IMR-90 (cell line): ENCODE results near the gene MLEC. TPM values are rescaled to one million over a fixed set of nuclear protein-coding genes. Genes with fewer than 3 reads are reported as not detected.

Experiments used
- ATAC-seq: fragments of 200-7000 bp; cut with Tn5 transposase; 2 replicates; pipeline ENCODE4 v1.9.1; 2020; ENCODE audit warnings: low read depth, mild to moderate bottlenecking, moderate library complexity
- BruUV-seq: library from RNA; stranded (reverse); fragments of 400-500 nt; replicated peaks from 2 replicates; lab custom pipeline; 2021; lab: Mats Ljungman, UMichigan
- CTCF ChIA-PET: fragments of 300-600 bp; formaldehyde crosslinking; extraction: SDS; loops from one replicate; lab custom pipeline; 2021; ENCODE audit warnings: antibody characterized with exemption; lab: Yijun Ruan, JAX
- POLR2A ChIA-PET: fragments of 300-600 bp; sonication (Branson Sonifier 250); formaldehyde crosslinking; loops from one replicate; lab custom pipeline; 2022; ENCODE audit warnings: antibody characterized with exemption; ENCODE audit not compliant: unreplicated experiment; lab: Charles Lee
- DNase-seq: peaks from one replicate; pipeline ENCODE4 v3.0.0; 2013
- H2AFZ ChIP-seq: replicated peaks from 2 replicates; pipeline ENCODE3; 2013; ENCODE audit warnings: low read length, mild to moderate bottlenecking; ENCODE audit not compliant: poor library complexity
- H2AK5ac ChIP-seq: 2 replicates; pipeline ENCODE4 v1.6.1; 2013; ENCODE audit warnings: low read depth, low read length, inconsistent platforms
- H2AK9ac ChIP-seq: replicated peaks from 2 replicates; pipeline ENCODE3; 2013; ENCODE audit warnings: mild to moderate bottlenecking, low read depth, low read length, moderate library complexity; ENCODE audit not compliant: poor library complexity
- H2BK120ac ChIP-seq: 2 replicates; pipeline ENCODE4 v1.6.1; 2013; ENCODE audit warnings: low read depth, low read length, inconsistent platforms
- H2BK15ac ChIP-seq: 3 replicates; pipeline ENCODE4 v1.6.1; 2013; ENCODE audit warnings: low read depth, low read length, inconsistent platforms
- H2BK20ac ChIP-seq: 2 replicates; pipeline ENCODE4 v1.6.1; 2013; ENCODE audit warnings: low read depth, mild to moderate bottlenecking, inconsistent platforms, low read length, moderate library complexity
- H2BK5ac ChIP-seq: 2 replicates; pipeline ENCODE4 v1.6.1; 2013; ENCODE audit warnings: mild to moderate bottlenecking, low read depth, low read length, inconsistent platforms; ENCODE audit not compliant: poor library complexity, severe bottlenecking
- H3K14ac ChIP-seq: replicated peaks from 2 replicates; pipeline ENCODE4 v1.6.1; 2013; ENCODE audit warnings: low read depth, low read length, inconsistent platforms
- H3K18ac ChIP-seq: 2 replicates; pipeline ENCODE4 v1.6.1; 2013; ENCODE audit warnings: low read depth, low read length, control low read depth
- H3K23ac ChIP-seq: 2 replicates; pipeline ENCODE4 v1.6.1; 2013; ENCODE audit warnings: low read depth, low read length, inconsistent platforms
- H3K27ac ChIP-seq: 2 replicates; pipeline ENCODE4 v1.5.1; 2013; ENCODE audit warnings: mild to moderate bottlenecking, control low read depth, low read length; ENCODE audit not compliant: insufficient read depth
- H3K27me3 ChIP-seq: 2 replicates; pipeline ENCODE4 v1.6.1; 2013; ENCODE audit warnings: low read length; ENCODE audit not compliant: control insufficient read depth, insufficient read depth
- H3K36me3 ChIP-seq: 2 replicates; pipeline ENCODE4 v1.6.1; 2013; ENCODE audit warnings: low read length, mixed read lengths; ENCODE audit not compliant: control insufficient read depth, insufficient read depth
- H3K4ac ChIP-seq: 2 replicates; pipeline ENCODE4 v1.6.1; 2013; ENCODE audit warnings: low read depth, low read length, inconsistent platforms
- H3K4me1 ChIP-seq: 2 replicates; pipeline ENCODE4 v1.6.1; 2013; ENCODE audit warnings: low read length, mixed read lengths; ENCODE audit not compliant: control insufficient read depth, insufficient read depth
- H3K4me2 ChIP-seq: 2 replicates; pipeline ENCODE4 v1.6.1; 2013; ENCODE audit warnings: low read depth, mild to moderate bottlenecking, control low read depth, low read length, moderate library complexity
- H3K4me3 ChIP-seq: 2 replicates; pipeline ENCODE4 v1.5.1; 2013; ENCODE audit warnings: low read depth, mild to moderate bottlenecking, control low read depth, low read length, moderate library complexity; ENCODE audit not compliant: insufficient read depth
- H3K56ac ChIP-seq: 2 replicates; pipeline ENCODE4 v1.6.1; 2013; ENCODE audit warnings: low read length, inconsistent platforms; ENCODE audit not compliant: insufficient read depth; ENCODE audit errors: extremely low read depth
- H3K79me1 ChIP-seq, 2 experiments: 2 replicates each; pipeline ENCODE4 v1.6.1; 2013; ENCODE audit warnings: low read length in 2 of 2, inconsistent platforms in 1 of 2, low read depth in 1 of 2
- H3K9ac ChIP-seq: 2 replicates; pipeline ENCODE4 v1.6.1; 2013; ENCODE audit warnings: low read depth, low read length, control low read depth
- H3K9me1 ChIP-seq: 2 replicates; pipeline ENCODE4 v1.6.1; 2013; ENCODE audit warnings: low read length, inconsistent platforms; ENCODE audit not compliant: insufficient read depth
- H3K9me3 ChIP-seq: 2 replicates; pipeline ENCODE4 v1.6.1; 2013; ENCODE audit warnings: low read length; ENCODE audit not compliant: control insufficient read depth, insufficient read depth
- H4K20me1 ChIP-seq: 2 replicates; pipeline ENCODE4 v1.6.1; 2013; ENCODE audit warnings: low read length, inconsistent platforms; ENCODE audit not compliant: insufficient read depth
- H4K5ac ChIP-seq: 2 replicates; pipeline ENCODE4 v1.6.1; 2013; ENCODE audit warnings: mild to moderate bottlenecking, low read depth, low read length, control low read depth
- H4K8ac ChIP-seq, 2 experiments: 2 replicates each; pipeline ENCODE4 v1.6.1; 2013; ENCODE audit warnings: low read depth in 2 of 2, low read length in 2 of 2, control low read depth in 1 of 2, inconsistent platforms in 1 of 2
- H4K91ac ChIP-seq: 2 replicates; pipeline ENCODE4 v1.6.1; 2013; ENCODE audit warnings: low read depth, low read length, inconsistent platforms; ENCODE audit not compliant: insufficient read depth
- BHLHE40 ChIP-seq: fragments of 150-350 bp; IDR thresholded peaks from 2 replicates; pipeline ENCODE4 v1.6.1; 2016; ENCODE audit warnings: mild to moderate bottlenecking, low read depth, low read length
- CEBPB ChIP-seq: IDR thresholded peaks from 2 replicates; pipeline ENCODE4 v1.6.1; 2012; ENCODE audit warnings: low read depth, low read length, improper control_type of control experiment
- CHD1 ChIP-seq: IDR thresholded peaks from 2 replicates; pipeline ENCODE4 v1.6.1; 2012; ENCODE audit warnings: low read depth, low read length, improper control_type of control experiment
- MAFK ChIP-seq: IDR thresholded peaks from 2 replicates; pipeline ENCODE4 v1.6.1; 2012; ENCODE audit warnings: low read depth, low read length, improper control_type of control experiment
- MAZ ChIP-seq: IDR thresholded peaks from 2 replicates; pipeline ENCODE4 v1.6.1; 2012; ENCODE audit warnings: low read depth, mild to moderate bottlenecking, low read length, improper control_type of control experiment, moderate library complexity, borderline replicate concordance
- MXI1 ChIP-seq: IDR thresholded peaks from 2 replicates; pipeline ENCODE4 v1.6.1; 2012; ENCODE audit warnings: low read depth, mild to moderate bottlenecking, low read length, moderate library complexity, borderline replicate concordance
- NFE2L2 ChIP-seq: fragments of 150-350 bp; IDR thresholded peaks from 2 replicates; pipeline ENCODE4 v1.6.1; 2016; ENCODE audit warnings: low read depth, mild to moderate bottlenecking, low read length
- RAD21 ChIP-seq: IDR thresholded peaks from 2 replicates; pipeline ENCODE4 v1.6.1; 2012; ENCODE audit warnings: low read length, improper control_type of control experiment
- RCOR1 ChIP-seq: IDR thresholded peaks from 2 replicates; pipeline ENCODE4 v1.6.1; 2012; ENCODE audit warnings: mild to moderate bottlenecking, low read length, improper control_type of control experiment; ENCODE audit not compliant: insufficient replicate concordance
- RFX5 ChIP-seq: IDR thresholded peaks from 2 replicates; pipeline ENCODE4 v1.8.0; 2012; ENCODE audit warnings: low read depth, mild to moderate bottlenecking, low read length, moderate library complexity
- SMC3 ChIP-seq: fragments of 150-350 bp; IDR thresholded peaks from 2 replicates; pipeline ENCODE4 v1.6.1; 2016; ENCODE audit warnings: low read depth, mild to moderate bottlenecking, antibody characterized with exemption, low read length, moderate library complexity
- WGBS, 2 experiments: methylation state at CpG; one replicate each; pipeline versions ENCODE4 v1.1.5 to v1.1.7; 2013; ENCODE audit warnings: missing lambda C conversion rate in 2 of 2; ENCODE audit not compliant: insufficient read length in 1 of 2; ENCODE audit errors: extremely low coverage in 2 of 2; 5-methylcytosine and 5-hydroxymethylcytosine counted together
- dilution Hi-C: fragments of 300-500 bp; cut with HindIII; formaldehyde crosslinking; loops from one replicate; pipeline ENCODE4 v1.14.3; 2018; ENCODE audit warnings: low sequenced_read_pairs; ENCODE audit not compliant: unreplicated experiment
- in situ Hi-C: fragments of 300-500 bp; cut with MboI; formaldehyde crosslinking; loops from 3 replicates; pipeline ENCODE4 v1.14.3; 2019; ENCODE audit warnings: low sequenced_read_pairs, inconsistent platforms, mixed read lengths
- intact Hi-C: fragments of 100-400 bp; cut with micrococcal nuclease; formaldehyde crosslinking; loops from 2 replicates; pipeline ENCODE4 v1.10.0; 2022
- polyA plus RNA-seq, 3 experiments: library from polyadenylated mRNA; depleted of rRNA; stranded (reverse); fragments of >200 nt; gene quantifications; 2 replicates each; pipeline ENCODE4 v1.2.3, GENCODE V29; 2012; ENCODE audit warnings: low replicate concordance in 1 of 3
- total RNA-seq: library from RNA; depleted of rRNA; stranded (reverse); fragments of >200 nt; gene quantifications from 2 replicates; pipeline ENCODE4 v1.2.3, GENCODE V29; 2012
- TF ChIP-seq, protein P1 (sequence below): conservative IDR thresholded peaks from 2 replicates; pipeline ENCODE4 v1.5.1; 2012; ENCODE audit warnings: mild to moderate bottlenecking, low read depth, low read length, improper control_type of control experiment
- TF ChIP-seq, protein P2 (sequence below): fragments of 150-350 bp; IDR thresholded peaks from 2 replicates; pipeline ENCODE4 v1.6.1; 2017; ENCODE audit warnings: mild to moderate bottlenecking, antibody characterized with exemption, low read length, low read depth

MLEC gene
- total and polyA plus RNA-seq, 2 of the 4 experiments (the other 2 are of a cell fraction) = 44.1 to 137 TPM

DNA sequence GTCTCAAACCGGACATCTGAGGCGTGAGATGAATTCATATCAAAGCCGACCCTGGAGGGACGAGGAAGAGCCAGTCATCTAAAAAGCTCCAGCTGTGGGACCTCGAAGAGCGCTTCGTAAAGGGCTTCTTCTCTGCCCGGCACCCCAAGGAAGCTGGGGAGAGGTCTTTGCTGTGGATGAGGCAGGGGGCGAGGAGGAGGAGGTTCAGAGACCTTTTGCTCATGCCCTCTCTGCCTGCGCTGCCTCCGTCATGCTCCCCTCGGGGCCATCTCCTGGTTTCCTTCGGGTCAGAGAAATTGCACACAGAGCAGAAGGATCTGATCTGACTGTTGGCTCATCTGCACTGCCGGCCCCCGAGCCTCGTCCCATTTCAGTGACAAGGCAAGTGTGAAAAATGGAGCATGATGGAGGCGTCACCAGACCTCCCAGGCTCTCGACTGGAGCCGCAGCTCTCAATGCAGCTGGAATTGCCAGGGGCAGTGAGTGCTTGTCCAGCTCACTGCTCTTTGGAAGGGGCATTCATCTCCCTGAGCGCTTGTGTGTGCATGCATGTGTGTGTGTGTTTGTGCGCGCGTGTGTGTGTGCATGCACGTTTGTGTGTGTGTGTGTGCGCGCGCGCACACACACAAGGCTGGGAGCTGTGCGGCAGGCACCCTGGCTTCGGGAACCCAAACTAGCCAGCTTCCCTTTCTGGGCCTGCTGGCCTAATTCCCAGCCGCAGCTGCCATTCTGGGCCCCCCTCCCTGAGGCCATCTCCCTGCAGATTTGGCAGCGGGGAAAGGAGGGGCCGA is 37.3 kb upstream of the MLEC start:
- peak; percentile 5 for DNase-seq
- Histone ChIP-seq H2AK9ac (peak overlapping the region; percentile 79), H4K20me1 (no peaks in the 10 kb centered on the region)
- TF ChIP-seq RFX5 (no peak), RCOR1 (no peak), CHD1 (no peak), BHLHE40 (no peak), MXI1 (no peak), MAFK (no peak), MAZ (no peak), NFE2L2 (no peak), RAD21 (no peak), CEBPB (no peak), SMC3 (no peak)
- TF ChIP-seq, protein P1, sequence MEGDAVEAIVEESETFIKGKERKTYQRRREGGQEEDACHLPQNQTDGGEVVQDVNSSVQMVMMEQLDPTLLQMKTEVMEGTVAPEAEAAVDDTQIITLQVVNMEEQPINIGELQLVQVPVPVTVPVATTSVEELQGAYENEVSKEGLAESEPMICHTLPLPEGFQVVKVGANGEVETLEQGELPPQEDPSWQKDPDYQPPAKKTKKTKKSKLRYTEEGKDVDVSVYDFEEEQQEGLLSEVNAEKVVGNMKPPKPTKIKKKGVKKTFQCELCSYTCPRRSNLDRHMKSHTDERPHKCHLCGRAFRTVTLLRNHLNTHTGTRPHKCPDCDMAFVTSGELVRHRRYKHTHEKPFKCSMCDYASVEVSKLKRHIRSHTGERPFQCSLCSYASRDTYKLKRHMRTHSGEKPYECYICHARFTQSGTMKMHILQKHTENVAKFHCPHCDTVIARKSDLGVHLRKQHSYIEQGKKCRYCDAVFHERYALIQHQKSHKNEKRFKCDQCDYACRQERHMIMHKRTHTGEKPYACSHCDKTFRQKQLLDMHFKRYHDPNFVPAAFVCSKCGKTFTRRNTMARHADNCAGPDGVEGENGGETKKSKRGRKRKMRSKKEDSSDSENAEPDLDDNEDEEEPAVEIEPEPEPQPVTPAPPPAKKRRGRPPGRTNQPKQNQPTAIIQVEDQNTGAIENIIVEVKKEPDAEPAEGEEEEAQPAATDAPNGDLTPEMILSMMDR = no peak
- TF ChIP-seq, protein P2, sequence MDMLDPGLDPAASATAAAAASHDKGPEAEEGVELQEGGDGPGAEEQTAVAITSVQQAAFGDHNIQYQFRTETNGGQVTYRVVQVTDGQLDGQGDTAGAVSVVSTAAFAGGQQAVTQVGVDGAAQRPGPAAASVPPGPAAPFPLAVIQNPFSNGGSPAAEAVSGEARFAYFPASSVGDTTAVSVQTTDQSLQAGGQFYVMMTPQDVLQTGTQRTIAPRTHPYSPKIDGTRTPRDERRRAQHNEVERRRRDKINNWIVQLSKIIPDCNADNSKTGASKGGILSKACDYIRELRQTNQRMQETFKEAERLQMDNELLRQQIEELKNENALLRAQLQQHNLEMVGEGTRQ = no peak

More for the DNA sequence above, 37.3 kb upstream of the MLEC start:
- Histone ChIP-seq H2BK15ac (no peak overlapping the region), H3K36me3 (no peaks in the 10 kb centered on the region), H3K9me1 (no peaks in the 10 kb centered on the region), H3K27me3 (peaks cover 54% of the 10 kb centered on the region), H3K4me1 (peaks cover 3% of the 10 kb centered on the region; the same call in 1 of the 2 replicates), H3K14ac (no peak overlapping the region), H3K79me1 (no peaks in the 10 kb centered on the region), H4K8ac (no peak overlapping the region), H3K23ac (peak overlapping the region; percentile 29; the same call in 1 of the 2 replicates), H3K4ac (no peak overlapping the region), H2BK20ac (no peak overlapping the region), H3K4me3 (peak overlapping the region; percentile 14; the same call in 1 of the 2 replicates), H4K91ac (no peak overlapping the region), H3K4me2 (peak overlapping the region; percentile 35), H3K56ac (no peak overlapping the region), H2AK5ac (no peak overlapping the region), H3K9ac (no peak overlapping the region), H2AFZ (peak overlapping the region; percentile 97), H3K9me3 (no peaks in the 10 kb centered on the region), H3K27ac (no peak overlapping the region), H3K18ac (no peak overlapping the region), H2BK120ac (no peak overlapping the region), H2BK5ac (no peak overlapping the region), H4K5ac (no peak overlapping the region)
- dilution Hi-C loops = no loop called here
- ChIA-PET CTCF (interaction anchor here (0.5 to 2.5 kb wide), 20 partner anchors 10 to 586 kb away, joined by 3 to 11 read pairs (median 4); partner anchors contain the start of genes COX6A1, MLEC, POP5 and RPLP0), POLR2A (interaction anchor here (0.6 to 0.7 kb wide), 2 partner anchors 66 to 68 kb away, joined by 3 read pairs; partner anchors contain the start of gene POP5)
- intact Hi-C loops = loop anchor here (1.0 to 2.0 kb wide), 4 partner anchors 66 to 461 kb away; no protein-coding TSS in a partner anchor
- BruUV-seq = no TSS peak
- in situ Hi-C loops = no loop called here
- WGBS, 2 experiments = 4% methylated on average over 24 of the region's 33 CpGs; no CpG with 5 or more reads in 1 of the 2 experiments
- ATAC-seq = no peak
